ENCODE data around the gene MCEMP1. TPM values are rescaled to one million over a fixed set of nuclear protein-coding genes. Genes with fewer than 3 reads are reported as not detected.

The MCEMP1 gene
- total RNA-seq, 4 donors from 2014 or later: not detected

GRCh38 chr19:7661744-7662538 lies 14.9 kb upstream of the MCEMP1 start:
- DNase-seq (ENCODE audit: low spot score in 2 of 2): no peak
- H3K4me3 ChIP-seq (ENCODE audit: low read depth, poor library complexity, severe bottlenecking): no peak overlapping the region
- TF ChIP-seq CTCF (IDR thresholded peaks at IDR 0.05) (no peak), POLR2A (IDR thresholded peaks at IDR 0.05) (no peak)
- intact Hi-C loops (cut with DNase I; ENCODE audit: low total_unique reads): no loop called here
- 74 to 77% methylated on average over 8 of the region's 8 CpGs for WGBS, 2 donors

GRCh38 chr19:7662657-7663056 lies 14.2 kb upstream of the MCEMP1 start:
- DNase-seq (ENCODE audit: low spot score in 2 of 2): no peak
- no peak overlapping the region for H3K4me3 ChIP-seq (ENCODE audit: low read depth, poor library complexity, severe bottlenecking)
- intact Hi-C loops (cut with DNase I; ENCODE audit: low total_unique reads): no loop called here
- TF ChIP-seq POLR2A (IDR thresholded peaks at IDR 0.05) (no peak), CTCF (IDR thresholded peaks at IDR 0.05) (no peak)
- WGBS, 2 donors: 65 to 73% methylated on average over 14 of the region's 14 CpGs

- no peak overlapping the region for H3K4me3 ChIP-seq (ENCODE audit: low read depth, poor library complexity, severe bottlenecking)
- WGBS, 2 donors: 57 to 66% methylated on average over 7 of the region's 7 CpGs
- TF ChIP-seq POLR2A (IDR thresholded peaks at IDR 0.05) (no peak), CTCF (IDR thresholded peaks at IDR 0.05) (no peak)
- intact Hi-C loops (cut with DNase I; ENCODE audit: low total_unique reads): no loop called here
- DNase-seq (ENCODE audit: low spot score in 2 of 2): no peak
These were observed 13.2 kb upstream of the MCEMP1 start for GRCh38 chr19:7663706-7664105.

DNA sequence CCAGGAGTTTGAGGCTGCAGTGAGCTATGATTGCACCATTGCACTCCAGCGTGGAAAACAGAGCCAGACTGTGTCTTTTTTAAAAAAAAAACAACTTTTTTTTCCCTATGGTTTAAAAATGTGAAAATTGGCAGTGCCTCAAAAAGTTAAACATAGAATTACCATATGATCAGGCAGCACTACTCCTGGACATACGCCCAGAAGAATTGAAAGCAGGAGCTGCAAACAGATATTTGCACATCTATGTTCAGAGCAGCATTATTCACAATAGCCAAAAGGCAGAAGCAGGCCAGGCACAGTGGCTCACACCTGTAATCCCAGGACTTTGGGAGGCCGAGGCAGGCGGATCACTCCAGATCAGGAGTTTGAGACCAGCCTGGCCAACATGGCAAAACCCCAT lies 11.8 kb upstream of the MCEMP1 start:
- H3K4me3 ChIP-seq (ENCODE audit: low read depth, poor library complexity, severe bottlenecking): no peak overlapping the region
- TF ChIP-seq CTCF (IDR thresholded peaks at IDR 0.05) (no peak), POLR2A (IDR thresholded peaks at IDR 0.05) (no peak)
- no peak for DNase-seq (ENCODE audit: low spot score in 2 of 2)
- WGBS, 2 donors: 32% methylated on average over 4 of the region's 4 CpGs
- intact Hi-C loops (cut with DNase I; ENCODE audit: low total_unique reads): no loop called here

GRCh38 chr19:7668842-7669241 lies 8.0 kb upstream of the MCEMP1 start, which contains the start of gene RETN:
Gene RETN (plus strand): TSS chr19:7669049. CDS start chr19:7669327, 278 bp downstream.
- no peak for DNase-seq (ENCODE audit: low spot score in 2 of 2)
- no peak within 1 kb of the TSS for H3K4me3 ChIP-seq (ENCODE audit: low read depth, poor library complexity, severe bottlenecking)
- WGBS, 2 donors: 64 to 90% methylated on average over 5 to 9 of the region's 9 CpGs
- intact Hi-C loops (cut with DNase I; ENCODE audit: low total_unique reads): no loop called here
- TF ChIP-seq CTCF (IDR thresholded peaks at IDR 0.05): no peak
- no peak for TF ChIP-seq POLR2A (IDR thresholded peaks at IDR 0.05)

DNA sequence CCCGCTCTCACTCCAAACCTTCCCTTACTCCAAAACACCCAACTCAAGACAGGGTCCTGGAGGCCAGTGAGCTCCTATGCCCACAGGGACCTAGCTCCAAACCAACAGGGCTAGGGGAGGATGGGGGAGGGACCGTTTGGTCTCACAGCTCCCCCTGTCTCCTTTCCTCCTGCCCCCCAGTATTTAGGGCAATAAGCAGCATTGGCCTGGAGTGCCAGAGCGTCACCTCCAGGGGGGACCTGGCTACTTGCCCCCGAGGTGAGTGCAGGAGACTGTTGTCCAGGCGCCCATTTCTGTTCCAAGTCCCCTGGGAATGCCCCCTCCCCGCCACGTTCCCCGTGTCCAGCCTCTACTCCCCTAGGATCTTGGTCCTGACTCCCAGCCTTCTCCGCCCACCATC lies 7.2 kb upstream of the MCEMP1 start:
- H3K4me3 ChIP-seq (ENCODE audit: low read depth, poor library complexity, severe bottlenecking): no peak overlapping the region
- DNase-seq (ENCODE audit: low spot score in 2 of 2): no peak
- 35 to 38% methylated on average over 9 of the region's 9 CpGs for WGBS, 2 donors
- intact Hi-C loops (cut with DNase I; ENCODE audit: low total_unique reads): no loop called here
- TF ChIP-seq CTCF (IDR thresholded peaks at IDR 0.05): no peak
- TF ChIP-seq POLR2A (IDR thresholded peaks at IDR 0.05): no peak

Measured in lower leg skin (tissue), 4 donors.